GM12892 (cell line): ENCODE results near the gene FAAP100.
A peak's percentile ranks its signal among the peaks of the same experiment; 100 is the strongest.

Experiments
- DNase-seq: peaks from one replicate; pipeline ENCODE4 v3.0.0; 2011; ENCODE audit not compliant: insufficient read length
- FAIRE-seq: peaks from 2 replicates; lab custom pipeline; 2011; peaks lifted over from hg19 to GRCh38; lab: Jason Lieb, UNC
- POLR2A ChIP-seq: IDR thresholded peaks from 2 replicates; pipeline ENCODE4 v1.6.1; 2011; ENCODE audit warnings: low read depth, low read length, control low read depth
- POLR2AphosphoS5 ChIP-seq: IDR thresholded peaks from 2 replicates; pipeline ENCODE4 v1.6.1; 2011; ENCODE audit warnings: low read depth, low read length, control low read depth
- TAF1 ChIP-seq: IDR thresholded peaks from 2 replicates; pipeline ENCODE4 v1.6.1; 2011; ENCODE audit warnings: low read depth, mild to moderate bottlenecking, control low read depth, low read length, borderline replicate concordance

Gene FAAP100

DNA sequence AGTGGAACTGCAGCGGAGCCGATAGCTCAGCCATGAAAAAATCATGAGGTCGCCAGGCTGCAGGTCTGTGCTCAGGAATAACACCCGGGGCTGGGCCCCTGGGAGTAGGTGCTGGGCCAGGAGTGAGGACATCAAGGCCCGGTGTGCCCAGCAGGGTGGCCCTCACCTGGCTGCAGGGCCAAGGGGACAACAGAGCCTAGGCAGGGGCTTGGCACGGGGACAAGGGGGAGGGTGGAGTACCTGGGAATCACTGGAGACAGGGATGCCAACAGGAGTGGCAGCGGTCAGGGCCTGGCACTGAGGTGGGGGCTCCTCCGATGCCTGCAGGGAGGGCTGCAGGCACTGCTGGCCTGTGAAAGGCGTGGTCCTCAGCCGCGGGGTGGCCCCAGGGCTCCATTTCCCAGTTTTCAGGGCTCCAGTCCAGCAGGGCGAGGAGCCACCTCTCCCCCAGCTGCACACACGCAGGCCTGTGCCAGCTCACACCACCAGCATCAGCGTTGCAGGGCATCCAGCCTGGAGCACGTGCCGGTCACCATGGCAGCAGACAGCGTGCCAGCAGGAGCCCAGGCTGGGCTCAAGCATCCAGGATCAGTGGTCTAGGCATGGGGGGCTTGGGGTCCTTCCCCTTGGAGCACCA, 28.6 kb downstream of the FAAP100 start:
- TF ChIP-seq TAF1 (no peak), POLR2AphosphoS5 (no peak), POLR2A (no peak)
- DNase-seq = no peak
- FAIRE-seq = no peak

DNA sequence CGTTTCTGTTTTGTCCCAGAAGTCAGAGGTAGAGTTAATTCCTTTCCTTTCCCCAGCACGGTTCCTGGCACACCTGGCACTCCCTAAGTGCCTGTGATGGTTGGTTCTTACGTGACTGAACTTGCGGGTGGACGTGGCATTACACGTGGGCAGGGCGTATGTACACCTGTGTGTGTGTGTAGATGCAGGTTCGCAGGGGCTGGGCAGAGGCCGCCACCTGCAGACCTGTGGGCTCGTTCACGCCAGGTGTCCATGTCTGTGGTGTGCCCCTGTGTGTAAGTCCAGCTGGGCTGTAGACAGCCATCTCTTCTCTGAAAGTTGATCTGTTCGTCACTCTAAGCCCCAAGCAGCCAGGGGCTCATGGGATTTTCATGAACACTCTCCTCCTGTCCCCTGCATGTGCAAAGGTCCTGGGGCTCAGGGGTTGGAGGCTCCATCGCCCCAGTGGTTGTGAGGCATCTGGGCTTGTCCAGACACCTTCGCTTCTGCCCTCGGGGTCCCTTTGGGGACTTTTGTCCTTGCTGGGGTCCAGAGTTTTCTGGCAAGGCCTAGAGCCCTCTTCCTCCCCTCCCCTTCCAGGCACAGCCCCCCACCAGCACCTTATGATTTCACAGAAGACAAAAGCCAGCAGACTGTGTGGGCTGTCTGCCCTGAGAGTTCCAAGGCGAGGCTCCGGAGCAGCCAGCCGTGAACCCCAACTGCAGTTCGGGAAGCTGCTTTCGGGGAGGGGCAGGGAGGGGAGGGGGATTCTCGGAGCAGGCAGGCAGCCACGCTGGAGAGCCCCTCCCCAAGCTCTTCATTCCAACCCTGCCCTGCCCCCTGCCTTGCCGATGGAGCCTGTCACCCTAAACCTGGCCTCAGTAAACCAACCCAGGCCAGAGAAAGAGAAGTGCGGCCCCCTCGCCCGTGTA, 29.4 kb downstream of the FAAP100 start:
- no peak for FAIRE-seq
- DNase-seq = no peak
- TF ChIP-seq POLR2AphosphoS5 (no peak), TAF1 (no peak), POLR2A (no peak)

DNA sequence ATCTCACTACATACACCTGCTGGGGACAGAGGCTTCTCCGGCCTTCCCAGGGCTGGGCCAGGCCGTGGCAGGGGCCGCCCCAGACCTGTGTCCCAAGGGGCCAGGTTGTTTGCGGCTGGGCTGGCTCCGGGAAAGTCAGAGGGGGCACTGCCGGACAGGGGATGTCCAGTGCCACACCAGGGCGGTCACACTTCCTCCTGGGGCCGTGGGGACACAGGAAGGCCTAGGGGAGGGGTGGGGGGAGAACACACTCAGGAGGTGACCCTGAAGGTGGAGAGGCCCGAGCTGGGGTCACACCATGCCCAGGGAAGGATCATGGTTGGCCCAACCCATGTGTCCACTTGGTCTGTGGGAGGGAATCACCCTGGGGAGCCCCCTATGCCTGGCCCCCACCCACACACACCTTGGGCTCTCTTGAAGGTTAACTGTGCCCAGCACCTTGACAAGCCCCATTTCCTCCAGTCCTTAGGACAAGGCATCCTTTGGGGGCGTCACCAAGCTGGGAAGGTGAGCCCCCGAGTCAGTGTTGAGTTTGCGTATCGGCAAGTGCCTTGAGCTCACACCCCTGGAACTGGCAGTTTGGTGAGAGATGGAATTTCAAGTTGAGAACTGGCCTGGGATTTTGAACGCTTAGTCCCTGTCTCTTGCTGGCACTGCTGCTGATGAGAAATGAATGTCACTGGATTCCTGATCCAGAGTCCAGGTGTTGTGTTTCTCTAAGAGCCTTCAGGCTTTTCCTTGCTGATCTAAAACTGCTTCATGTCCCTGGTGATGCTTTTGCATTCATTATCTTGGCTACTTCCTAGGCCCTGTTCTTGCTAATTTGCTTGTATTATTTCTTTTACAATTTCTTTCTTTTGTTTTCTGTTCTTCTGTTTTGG, 31.9 kb downstream of the FAAP100 start:
- DNase-seq (no peak), FAIRE-seq (peak; percentile 48)
- TF ChIP-seq TAF1 (no peak), POLR2A (no peak; the same call in 1 of the 2 replicates), POLR2AphosphoS5 (no peak)

DNA sequence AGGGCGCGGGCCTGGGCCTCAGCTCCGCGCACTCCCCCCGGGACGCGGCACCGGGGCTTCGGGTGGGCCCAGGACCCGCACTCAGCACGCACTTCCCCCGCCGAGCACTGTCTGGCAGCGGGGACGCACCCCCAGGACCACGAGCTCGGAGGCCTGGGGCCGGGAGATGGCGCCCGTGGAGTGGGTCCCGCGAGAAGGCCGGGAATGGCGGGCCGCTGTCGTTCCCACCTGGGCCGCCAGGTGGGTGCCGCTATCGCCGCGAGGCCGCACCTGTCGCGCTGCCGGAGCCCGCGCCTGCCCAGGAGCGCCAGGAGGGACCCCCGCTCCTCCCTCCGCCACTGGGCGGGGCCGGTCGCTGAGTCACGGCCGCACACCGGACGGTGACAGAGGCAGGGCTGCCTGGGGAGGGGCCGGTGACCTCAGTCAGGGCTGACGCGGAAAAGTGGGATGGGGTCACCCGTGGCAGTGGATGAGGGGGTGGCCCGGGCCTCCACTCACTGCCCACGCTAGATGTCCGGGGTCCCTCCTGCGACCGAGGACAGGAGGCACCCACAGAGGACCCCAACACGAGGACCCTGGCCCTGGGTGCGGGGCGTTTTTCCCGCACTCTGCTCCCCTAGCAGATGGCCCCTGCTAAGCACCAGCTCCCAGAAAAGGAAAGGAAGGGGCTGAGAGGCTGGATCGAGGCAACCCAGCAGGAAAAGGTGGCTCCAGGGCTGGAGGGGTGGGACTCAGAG, 32.7 kb downstream of the FAAP100 start:
- TF ChIP-seq TAF1 = no peak
- no peak for TF ChIP-seq POLR2AphosphoS5
- peak; percentile 3; the same call in 1 of the 2 replicates for TF ChIP-seq POLR2A
- FAIRE-seq (peak; percentile 78), DNase-seq (peak; percentile 74)

DNA sequence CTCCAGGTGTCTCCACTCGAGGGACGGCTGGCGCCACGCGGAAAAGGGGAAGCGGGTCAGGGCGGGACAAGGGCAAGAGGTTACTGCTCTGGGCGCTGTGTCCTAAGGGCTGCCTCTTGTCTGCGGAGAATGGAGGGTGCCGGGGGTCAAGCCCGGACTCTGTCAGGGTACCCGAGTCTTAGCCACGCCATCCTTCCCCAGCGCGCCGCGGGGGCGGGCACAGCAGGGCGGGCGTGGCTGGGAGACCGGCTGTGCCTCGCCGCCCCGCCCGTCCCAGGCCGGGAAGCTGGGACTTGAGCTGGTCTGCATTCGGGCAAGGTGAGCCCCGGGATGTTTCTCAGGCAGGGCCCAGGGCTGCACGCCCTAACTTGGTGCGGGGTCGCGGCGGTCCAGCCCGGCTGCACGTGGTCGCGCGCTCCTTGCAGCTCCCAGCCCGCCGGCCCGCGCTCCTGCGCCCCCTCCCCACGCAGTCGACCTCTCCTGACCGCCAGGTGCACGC, 33.3 kb downstream of the FAAP100 start:
- TF ChIP-seq TAF1 = no peak
- 0 out of 2 replicates have a peak, but pooled peaks have one; percentile 11 for TF ChIP-seq POLR2A
- peak; percentile 51 for FAIRE-seq
- DNase-seq = no peak

DNA sequence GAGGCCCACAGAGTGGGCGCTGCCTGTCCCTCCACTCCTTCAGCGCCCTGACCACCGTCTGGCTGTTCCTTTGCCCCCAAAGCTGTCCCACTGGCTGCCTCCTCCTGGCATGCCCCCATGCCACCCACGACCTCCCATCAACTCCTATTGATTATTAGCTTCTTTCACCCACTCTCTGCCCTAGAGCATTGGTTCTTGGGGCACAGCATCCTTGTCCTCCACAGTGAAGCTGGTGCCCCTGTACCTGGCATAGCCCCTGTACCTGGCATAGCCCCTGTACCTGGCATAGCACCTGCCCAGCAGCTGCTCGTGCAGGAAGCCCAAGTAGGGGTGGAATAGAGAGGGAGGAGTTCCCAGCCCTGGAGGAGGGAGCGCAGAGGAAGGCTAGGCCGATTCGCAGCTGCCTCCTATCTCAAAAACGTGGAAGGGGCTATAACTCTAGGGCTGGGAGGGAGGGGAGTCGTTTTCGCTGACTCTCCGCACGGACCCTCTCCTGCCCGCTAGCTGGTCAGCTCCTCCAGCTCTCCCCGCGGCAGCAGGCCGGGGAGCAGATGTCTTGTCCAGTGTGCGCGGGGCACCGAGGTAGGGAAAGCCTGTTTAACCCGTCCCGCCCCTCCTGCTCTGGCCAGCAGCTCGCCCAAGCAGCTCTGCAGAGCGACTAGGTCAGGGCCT, 33.9 kb downstream of the FAAP100 start:
- FAIRE-seq (peak; percentile 50), DNase-seq (no peak)
- no peak; the same call in 1 of the 2 replicates for TF ChIP-seq POLR2A
- no peak for TF ChIP-seq TAF1
- TF ChIP-seq POLR2AphosphoS5 = 0 out of 2 replicates have a peak, but pooled peaks have one; percentile 15

DNA sequence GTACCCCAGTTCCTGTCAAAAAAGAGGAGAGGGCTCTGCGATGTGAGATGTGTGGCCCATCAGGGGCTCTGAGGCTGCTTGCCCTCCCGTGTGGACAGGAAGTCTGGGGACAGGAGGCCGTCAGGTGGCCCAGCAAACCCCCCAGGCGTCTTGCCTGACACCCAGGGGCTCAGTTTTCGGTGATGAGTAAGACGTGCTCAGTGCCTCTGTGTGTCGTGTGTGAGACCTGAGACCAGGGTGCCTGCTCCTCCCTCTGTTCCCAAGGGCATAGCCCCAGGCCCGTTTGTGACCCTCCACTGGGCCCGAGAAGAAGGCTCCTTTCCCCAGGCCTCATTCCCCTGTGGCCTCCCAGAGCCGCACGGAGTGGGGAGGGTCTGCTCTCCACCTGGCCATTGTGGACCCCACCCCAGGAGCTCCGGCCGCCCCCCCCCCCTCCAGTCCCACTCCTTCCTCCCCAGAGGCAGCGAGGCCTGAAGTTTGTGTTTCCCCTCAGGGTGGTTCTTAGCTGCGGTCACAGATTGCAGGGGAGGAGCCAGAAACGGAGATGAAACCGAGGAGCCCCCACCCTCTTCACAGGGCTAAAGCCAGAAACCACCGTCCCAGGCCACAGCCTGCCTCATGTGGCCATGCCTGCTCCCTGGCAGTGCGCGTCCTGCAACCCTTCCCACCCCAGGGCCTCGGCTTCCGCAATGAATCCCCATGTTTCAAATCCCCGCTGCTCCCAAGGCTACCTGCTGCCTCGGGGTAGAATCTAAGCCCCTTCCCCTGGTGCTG, 34.6 kb downstream of the FAAP100 start:
- TF ChIP-seq POLR2AphosphoS5 (peak; percentile 87), TAF1 (no peak; the same call in 1 of the 2 replicates), POLR2A (peak; percentile 71)
- DNase-seq = peak; percentile 88
- FAIRE-seq = peak; percentile 92

DNA sequence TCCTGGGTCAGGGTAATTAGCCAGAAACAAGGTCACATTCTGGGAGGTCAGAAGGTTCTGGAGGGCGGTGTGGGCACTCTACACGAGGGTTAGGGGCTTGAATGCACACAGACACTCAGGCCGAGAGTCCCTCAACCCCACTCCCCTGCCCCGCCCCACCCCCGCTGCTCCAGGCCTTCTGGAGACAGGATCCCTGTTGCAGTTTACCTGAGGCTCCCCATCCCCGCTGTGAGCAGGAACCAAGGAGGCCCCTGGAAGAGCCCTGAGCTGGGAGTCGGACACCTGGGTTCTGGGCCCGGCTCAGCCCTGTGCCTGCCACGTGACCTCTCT, 35.2 kb downstream of the FAAP100 start:
- TF ChIP-seq POLR2AphosphoS5 = no peak
- no peak for TF ChIP-seq POLR2A
- no peak for TF ChIP-seq TAF1
- FAIRE-seq (peak; percentile 5), DNase-seq (no peak)

DNA sequence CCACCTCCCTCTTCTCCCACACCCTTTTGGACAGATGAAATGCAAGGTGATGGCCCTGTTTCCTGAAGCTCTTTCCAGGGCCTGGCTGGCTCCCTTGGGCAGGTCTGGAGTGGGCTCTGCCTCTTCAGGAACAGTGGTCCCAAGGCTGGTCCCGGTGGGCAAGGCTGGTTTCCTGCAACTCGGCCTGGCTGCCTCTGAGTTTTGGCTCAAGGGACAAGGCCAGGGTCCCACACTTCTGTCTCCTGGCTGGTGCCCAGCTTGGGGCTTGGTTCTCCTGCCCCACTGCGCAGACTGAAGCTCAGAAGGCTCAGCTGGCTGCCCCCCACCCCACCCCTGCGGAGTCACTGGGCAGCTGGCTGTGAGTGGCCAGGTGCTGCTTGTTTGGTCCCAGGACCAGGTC, 35.7 kb downstream of the FAAP100 start:
- TF ChIP-seq POLR2AphosphoS5 (peak; percentile 66), POLR2A (no peak), TAF1 (no peak)
- FAIRE-seq (peak; percentile 79), DNase-seq (no peak)
